Vagina (tissue), 2 donors: ENCODE results near the gene DDN.

Experiments
- CTCF ChIP-seq, 3 experiments: fragments of 450-650 bp in 2 of 3; fragments of 200-600 bp in 1 of 3; sonication (generic) in 1 of 3; IDR thresholded peaks; one replicate each; pipeline ENCODE4 v1.5.1; 2017 to 2019; ENCODE audit warnings: antibody characterized with exemption in 3 of 3, mild to moderate bottlenecking in 2 of 3, moderate library complexity in 2 of 3
- POLR2A ChIP-seq, 2 donors: fragments of 450-650 bp; IDR thresholded peaks; one replicate each; pipeline ENCODE4 v1.6.1; 2017; ENCODE audit warnings: antibody characterized with exemption in 2 of 2, mild to moderate bottlenecking in 2 of 2, moderate library complexity in 2 of 2

DNA sequence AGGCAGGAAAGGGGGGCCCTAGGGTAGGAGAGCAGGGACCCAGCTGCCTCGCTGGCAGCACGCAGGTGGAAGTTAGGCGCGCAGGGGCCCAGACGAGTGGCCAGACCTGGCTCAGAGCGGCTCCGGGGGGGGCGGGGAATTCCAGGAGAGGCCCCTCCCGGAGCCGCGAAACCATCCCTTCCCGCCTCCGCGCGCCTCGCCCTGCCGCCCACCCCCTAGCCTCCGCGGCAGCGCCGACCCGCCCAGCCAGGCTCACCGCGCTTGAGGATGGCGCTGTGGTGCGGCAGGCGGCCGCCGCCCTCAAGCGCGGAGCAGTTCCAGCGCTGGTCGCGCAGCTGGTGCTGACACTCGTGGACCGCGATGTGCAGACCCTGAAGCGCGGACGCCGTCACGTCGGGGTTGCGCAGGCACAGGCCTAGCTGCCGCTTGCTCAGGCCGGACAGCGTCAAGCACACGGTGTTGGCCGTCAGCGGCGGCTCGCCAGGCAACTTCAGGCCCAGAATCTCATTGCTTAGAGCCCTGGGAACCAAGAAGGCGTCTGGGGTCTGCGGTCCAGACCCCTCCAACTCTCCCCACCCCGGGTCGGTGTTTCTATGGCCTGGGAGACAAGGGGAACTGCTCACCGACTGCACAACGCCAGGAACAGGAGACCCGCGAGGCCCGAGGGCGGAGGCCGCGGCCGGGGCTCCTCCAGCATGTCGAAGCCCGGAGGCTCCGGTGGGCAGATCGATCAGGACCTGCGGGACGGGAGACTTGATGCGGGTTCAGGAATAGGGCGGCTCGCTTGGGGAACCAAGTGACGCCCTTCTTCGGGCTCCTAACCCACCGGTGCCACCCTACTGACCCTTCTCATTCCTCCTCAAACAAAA lies 29.1 kb downstream of the DDN start:
- TF ChIP-seq POLR2A (IDR thresholded peaks at IDR 0.05) (no peak), CTCF (IDR thresholded peaks at IDR 0.05) (no peak)
